MM.1S (cell line): ENCODE results near the gene SUFU.

ENCODE experiments used
- CTCF ChIP-seq: fragments of 300-600 bp; sonication (generic); IDR thresholded peaks from 2 replicates; pipeline ENCODE4 v1.5.1; 2016; ENCODE audit warnings: antibody characterized with exemption, low read length, mixed read lengths
- EZH2 ChIP-seq: fragments of 300-600 bp; sonication (generic); optimal IDR thresholded peaks from 2 replicates; pipeline ENCODE3; 2017; ENCODE audit warnings: low read depth, mild to moderate bottlenecking, antibody characterized with exemption, low read length, mixed read lengths
- EZH2phosphoT487 ChIP-seq: fragments of 300-600 bp; sonication (generic); IDR thresholded peaks from 2 replicates; pipeline ENCODE4 v1.6.1; 2018; ENCODE audit warnings: antibody characterized with exemption, low read length

GRCh38 chr10:102491136-102491535 is 12.6 kb upstream of the SUFU start:
- TF ChIP-seq EZH2phosphoT487: no peak
- TF ChIP-seq CTCF: no peak
- TF ChIP-seq EZH2: no peak
